ENCODE results near the gene IRF2BP2.
A peak's percentile ranks its signal among the peaks of the same experiment; 100 is the strongest.
"Not testable (repeated sequence)": the region's sequence is repeated elsewhere in the genome, so short reads cannot be mapped to it uniquely, and the experiment has no call there.

IRF2BP2 gene

GRCh38 chr1:234610061-234610665 is at the start of gene IRF2BP2:
Gene IRF2BP2, minus strand, starts transcription at chr1:234610178. Its CDS starts 684 bp downstream, at chr1:234609494.
- peak; percentile 87 for DNase-seq (ENCODE audit: low spot score)

DNA sequence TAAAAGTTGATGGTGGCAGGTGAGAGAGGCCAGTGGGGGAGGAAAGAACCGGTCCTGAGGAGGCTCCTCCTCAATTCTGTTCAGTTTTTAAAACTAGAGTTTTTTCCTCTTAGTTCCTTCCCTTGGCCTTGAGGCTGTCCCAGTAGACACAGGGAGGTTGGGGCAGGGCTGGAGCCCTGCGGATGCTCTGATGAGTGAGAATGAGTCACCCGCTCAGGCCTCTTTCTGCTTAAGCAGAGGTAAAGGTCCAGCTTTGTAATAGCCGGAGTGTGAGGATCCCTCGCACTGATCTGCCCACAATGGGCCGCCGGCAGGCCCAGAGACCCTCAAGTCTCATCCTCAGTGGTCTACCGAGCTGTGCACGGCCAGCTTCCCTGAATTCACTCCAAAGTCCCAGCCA is 49.6 kb upstream of the IRF2BP2 start:
- no peak for DNase-seq (ENCODE audit: low spot score)

DNA sequence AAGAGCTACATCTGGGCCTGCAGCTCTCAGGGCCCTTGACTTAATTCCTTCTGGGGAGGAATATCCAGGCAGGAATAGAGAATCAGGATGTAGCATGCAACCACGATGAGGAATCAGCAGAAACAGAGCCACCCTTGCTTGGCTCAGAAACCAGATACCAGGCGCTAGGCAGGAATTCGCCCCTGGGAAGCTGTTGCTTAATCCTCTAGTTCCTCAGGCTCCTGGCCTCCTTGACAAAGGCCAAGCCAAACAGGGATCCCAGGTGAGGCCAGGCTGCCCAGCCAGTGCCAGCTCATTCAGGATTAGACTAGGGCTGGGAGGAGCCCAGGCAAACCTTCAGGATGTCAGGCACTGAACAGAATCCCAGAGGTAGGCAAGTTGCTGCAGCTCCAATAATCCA is 48.2 kb upstream of the IRF2BP2 start:
- DNase-seq (ENCODE audit: low spot score): no peak

GRCh38 chr1:234656944-234657654 is 47.1 kb upstream of the IRF2BP2 start:
- DNase-seq (ENCODE audit: low spot score): peak; percentile 30

- no peak for DNase-seq (ENCODE audit: low spot score)
Observed at GRCh38 chr1:234656070-234656895, 46.3 kb upstream of the IRF2BP2 start.

- DNase-seq (ENCODE audit: low spot score): no peak
Observed at GRCh38 chr1:234655328-234656069, 45.5 kb upstream of the IRF2BP2 start.

DNA sequence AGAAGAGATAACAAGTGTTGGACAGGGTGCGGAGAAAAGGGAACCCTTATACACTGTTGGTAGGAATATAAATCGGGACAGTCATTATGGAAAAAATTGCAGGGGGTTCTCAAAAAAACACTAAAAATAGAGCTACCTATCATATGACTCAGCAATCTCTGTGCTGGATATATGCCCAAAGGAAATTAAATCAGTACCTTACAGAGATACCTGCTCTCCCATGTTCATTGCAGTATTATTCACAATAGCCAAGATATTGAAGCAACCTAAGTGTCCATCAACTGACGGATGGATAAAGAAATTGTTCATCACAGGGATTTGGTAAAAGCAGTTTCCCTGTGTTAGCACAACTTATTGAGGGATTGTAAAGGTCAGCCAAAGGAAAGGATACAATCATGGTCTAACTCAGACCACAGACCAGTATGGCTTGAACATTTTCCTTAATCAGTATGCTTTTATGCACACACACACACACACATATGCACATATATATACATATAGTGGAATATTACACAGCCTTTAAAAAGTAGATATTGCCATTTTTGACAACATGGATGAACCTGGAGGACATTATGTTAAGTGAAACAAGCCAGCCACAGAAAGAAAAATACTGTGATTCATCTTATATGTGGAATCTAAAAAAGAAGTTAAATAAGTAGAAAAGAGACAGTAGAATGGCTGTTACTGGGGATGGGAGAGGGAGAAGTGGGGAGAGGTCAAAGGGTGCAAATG is 44.2 kb upstream of the IRF2BP2 start:
- no peak for DNase-seq (ENCODE audit: low spot score)

- DNase-seq (ENCODE audit: low spot score): no peak
Observed at GRCh38 chr1:234649432-234650081, 39.6 kb upstream of the IRF2BP2 start.

GRCh38 chr1:234647758-234648157 is 37.8 kb upstream of the IRF2BP2 start:
- no peak for DNase-seq (ENCODE audit: low spot score)

GRCh38 chr1:234647245-234647644 is 37.3 kb upstream of the IRF2BP2 start:
- DNase-seq (ENCODE audit: low spot score): no peak

GRCh38 chr1:234645964-234646363 is 36.0 kb upstream of the IRF2BP2 start:
- DNase-seq (ENCODE audit: low spot score): no peak

DNA sequence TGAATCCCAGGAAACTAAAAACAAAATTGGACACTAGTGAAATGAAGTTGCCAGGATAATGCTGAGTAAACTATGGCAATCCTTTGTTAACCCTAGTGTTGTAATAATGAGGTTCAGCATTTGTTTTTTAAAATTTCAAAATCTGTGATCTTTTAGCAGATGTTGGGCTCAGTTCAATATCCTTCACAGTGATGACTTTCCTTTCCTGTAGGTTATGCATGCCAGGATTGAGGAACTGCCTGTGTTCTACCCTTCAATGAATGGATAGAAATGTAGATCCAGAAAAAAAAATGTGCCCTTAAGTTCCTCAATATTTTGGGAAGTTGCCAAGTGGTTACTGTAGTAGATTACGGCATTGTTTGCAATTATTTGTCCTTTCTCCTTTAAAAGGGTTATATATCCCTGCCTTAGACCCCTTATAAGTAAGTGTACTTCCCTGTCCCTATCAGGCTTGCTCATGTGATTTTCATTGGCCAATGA is 35.5 kb upstream of the IRF2BP2 start:
- no peak for DNase-seq (ENCODE audit: low spot score)

DNA sequence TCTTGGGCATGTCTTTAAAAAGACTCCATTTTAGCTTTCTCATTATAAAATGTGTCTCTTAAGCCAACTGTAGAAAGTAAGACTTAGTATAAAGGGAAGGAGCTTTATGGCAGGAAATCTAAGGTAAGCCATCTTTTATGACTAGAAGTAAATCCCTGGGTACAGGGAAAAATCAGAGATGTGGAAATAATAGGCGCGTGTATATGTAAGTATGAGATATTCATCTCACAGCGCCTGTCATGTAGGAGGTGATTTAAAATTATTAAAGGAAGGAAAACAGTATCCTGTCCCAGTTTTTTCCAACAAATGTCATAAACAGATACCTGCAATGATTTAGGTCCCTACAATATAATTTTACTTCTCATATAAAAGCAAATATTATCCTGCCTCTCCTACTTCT is 35.0 kb upstream of the IRF2BP2 start:
- DNase-seq (ENCODE audit: low spot score): no peak

DNA sequence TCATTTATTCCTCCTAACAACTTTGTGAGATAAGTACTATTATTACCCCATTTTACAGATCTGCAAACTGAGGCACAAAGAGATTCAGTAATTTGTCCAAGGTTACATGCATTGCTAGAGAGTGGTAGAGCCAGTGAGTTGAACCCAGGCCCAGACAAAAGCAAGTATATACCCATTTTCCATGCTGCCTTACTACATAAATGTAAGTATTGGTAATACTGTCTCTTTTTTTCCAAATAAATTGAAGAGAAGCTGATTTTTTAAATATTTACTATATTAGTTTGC is 33.8 kb upstream of the IRF2BP2 start:
- no peak for DNase-seq (ENCODE audit: low spot score)

DNA sequence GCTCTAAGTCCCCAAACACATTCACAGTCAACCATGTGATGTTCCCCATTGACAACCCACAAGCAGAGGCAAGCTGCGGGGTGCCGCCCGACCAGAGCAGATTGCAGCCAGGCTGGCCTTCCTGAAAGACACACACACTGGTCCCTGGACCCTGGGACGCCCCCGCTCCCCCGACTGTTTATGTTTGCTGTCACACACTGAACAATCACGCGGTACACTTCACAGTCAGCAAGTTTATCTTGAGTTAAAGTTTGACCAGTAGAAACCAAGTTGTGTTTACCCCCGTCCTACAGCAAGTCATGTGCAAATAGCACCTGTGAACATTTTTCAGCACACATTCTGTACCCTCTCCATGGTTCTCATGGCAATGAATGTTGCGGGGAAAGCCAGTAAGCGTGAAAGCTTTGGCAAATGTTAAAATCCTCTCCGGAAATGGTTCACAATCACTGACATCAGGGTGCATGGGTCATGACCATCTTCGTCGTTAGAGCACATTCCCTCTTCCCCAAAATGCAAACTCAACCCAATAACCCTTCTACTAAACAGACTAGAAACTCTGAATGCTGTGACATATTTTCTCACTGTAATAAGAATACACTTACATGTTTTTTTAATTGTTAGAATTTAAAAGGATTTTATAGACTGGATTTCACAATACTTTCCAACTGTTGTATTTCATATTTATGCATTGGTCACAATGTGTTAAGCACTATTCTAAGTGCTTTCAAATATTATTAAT is 33.3 kb upstream of the IRF2BP2 start:
- DNase-seq (ENCODE audit: low spot score): no peak

- no peak for DNase-seq (ENCODE audit: low spot score)
Observed at GRCh38 chr1:234642428-234642827, 32.5 kb upstream of the IRF2BP2 start.

DNA sequence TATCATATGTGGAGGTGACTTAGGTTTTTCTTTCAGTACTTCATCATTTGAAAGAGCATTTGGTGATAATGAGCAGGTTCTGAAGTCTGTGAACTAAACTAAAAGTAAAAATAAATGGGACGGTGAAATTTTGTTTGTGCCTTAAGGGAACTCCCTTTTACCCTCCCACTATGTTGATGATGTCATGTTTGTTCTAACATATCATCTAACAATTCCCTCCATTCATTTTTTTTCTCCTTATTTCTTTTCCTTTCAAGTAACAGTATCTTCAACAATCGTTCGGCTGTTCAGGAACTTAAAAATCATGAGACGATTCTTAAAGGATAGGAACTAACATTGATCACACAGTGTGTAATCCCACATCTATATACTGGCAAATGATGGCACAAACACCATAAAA is 30.0 kb upstream of the IRF2BP2 start:
- no peak for DNase-seq (ENCODE audit: low spot score)

GRCh38 chr1:234638832-234639799 is 29.1 kb upstream of the IRF2BP2 start:
- DNase-seq (ENCODE audit: low spot score): no peak

GRCh38 chr1:234634922-234635321 is 24.9 kb upstream of the IRF2BP2 start:
- DNase-seq (ENCODE audit: low spot score): not testable (repeated sequence)

Measured in Ammon's horn (tissue), 1 donor.